K562 (cell line): ENCODE results near the gene ANTKMT. TPM values are rescaled to one million over a fixed set of nuclear protein-coding genes. Genes with fewer than 3 reads are reported as not detected.

ENCODE experiments used
- ATAC-seq: fragments of 200-7000 bp; cut with Tn5 transposase; 3 replicates; pipeline ENCODE4 v1.9.1; 2020; ENCODE audit warnings: moderate library complexity
- BruUV-seq: library from RNA; stranded (reverse); fragments of 400-500 nt; replicated peaks from 2 replicates; lab custom pipeline; 2021; lab: Mats Ljungman, UMichigan
- CTCF ChIA-PET: fragments of 300-600 bp; formaldehyde crosslinking; extraction: SDS; loops from one replicate; lab custom pipeline; 2021; ENCODE audit warnings: low intra/inter-chr PET ratio; lab: Yijun Ruan, JAX
- POLR2A ChIA-PET: fragments of 300-600, 350-650 bp; sonication (Branson Sonifier 250); formaldehyde crosslinking; extraction: SDS; loops from one replicate; lab custom pipeline; 2021; ENCODE audit warnings: antibody characterized with exemption, inconsistent platforms; lab: Yijun Ruan, JAX
- DNase-seq, 4 experiments: peaks; one replicate each; pipeline versions ENCODE4 v3.0.0 to v3.0.0-alpha.2; 2011 to 2018; ENCODE audit warnings: low spot score in 3 of 4, mixed read lengths in 3 of 4; ENCODE audit errors: extremely low read depth in 1 of 4
- FAIRE-seq: peaks from 2 replicates; lab custom pipeline; 2011; peaks lifted over from hg19 to GRCh38; lab: Jason Lieb, UNC
- H2AFZ ChIP-seq: 2 replicates; pipeline ENCODE4 v1.6.0; 2011; ENCODE audit warnings: low read depth, low read length, control low read depth, inconsistent platforms
- H3K27ac ChIP-seq: fragments of 200-600 bp; 3 replicates; pipeline ENCODE4 v1.8.0; 2011; ENCODE audit warnings: low read depth, mild to moderate bottlenecking, control low read depth, inconsistent platforms, low read length, moderate library complexity, mixed read lengths; ENCODE audit errors: extremely low read depth
- H3K27me3 ChIP-seq, 2 experiments: fragments of 300-600 bp in 1 of 2; 2 replicates in 1 of 2; 3 replicates in 1 of 2; pipeline versions ENCODE4 v1.6.0 to v1.8.0; 2011; ENCODE audit warnings: inconsistent platforms in 2 of 2, low read length in 2 of 2, mild to moderate bottlenecking in 1 of 2, mixed read lengths in 1 of 2, moderate library complexity in 1 of 2; ENCODE audit not compliant: control insufficient read depth in 2 of 2, insufficient read depth in 2 of 2
- H3K36me3 ChIP-seq: fragments of 300-600 bp; 3 replicates; pipeline ENCODE4 v1.8.0; 2011; ENCODE audit warnings: mild to moderate bottlenecking, low read length, inconsistent platforms; ENCODE audit not compliant: control insufficient read depth, insufficient read depth
- H3K4me1 ChIP-seq, 2 experiments: fragments of 200-600 bp in 1 of 2; replicated peaks in 1 of 2; 2 replicates in 1 of 2; 3 replicates in 1 of 2; pipeline versions ENCODE4 v1.5.1 to v1.8.0; 2011; ENCODE audit warnings: inconsistent platforms in 2 of 2, low read length in 2 of 2, mild to moderate bottlenecking in 1 of 2, mixed read lengths in 1 of 2, moderate library complexity in 1 of 2; ENCODE audit not compliant: control insufficient read depth in 2 of 2, insufficient read depth in 2 of 2
- H3K4me2 ChIP-seq: 2 replicates; pipeline ENCODE4 v1.6.1; 2011; ENCODE audit warnings: low read length, control low read depth, inconsistent platforms, mixed read lengths; ENCODE audit not compliant: insufficient read depth
- H3K4me3 ChIP-seq: fragments of 200-600 bp; sonication (generic), shearing (Covaris generic); 2 replicates; pipeline ENCODE4 v1.5.1; 2016; ENCODE audit warnings: control low read depth, inconsistent platforms
- H3K79me2 ChIP-seq: fragments of 200-600 bp; 3 replicates; pipeline ENCODE4 v1.8.0; 2011; ENCODE audit warnings: low read length, inconsistent platforms; ENCODE audit not compliant: control insufficient read depth, insufficient read depth
- H3K9ac ChIP-seq, 2 experiments: 2 replicates each; pipeline versions ENCODE4 v1.6.0 to v1.6.1; 2011; ENCODE audit warnings: low read depth in 2 of 2, low read length in 2 of 2, control low read depth in 1 of 2, inconsistent platforms in 1 of 2, mild to moderate bottlenecking in 1 of 2, mixed read lengths in 1 of 2; ENCODE audit not compliant: insufficient read depth in 1 of 2
- H3K9me1 ChIP-seq: one replicate; pipeline ENCODE4 v1.6.0; 2011; ENCODE audit warnings: inconsistent platforms, mild to moderate bottlenecking, low read length, moderate library complexity; ENCODE audit not compliant: control insufficient read depth, insufficient read depth
- H3K9me3 ChIP-seq: replicated peaks from 2 replicates; pipeline ENCODE4 v1.5.1; 2011; ENCODE audit warnings: low read depth, low read length, inconsistent platforms; ENCODE audit not compliant: control insufficient read depth, insufficient read depth
- H4K20me1 ChIP-seq: replicated peaks from 2 replicates; pipeline ENCODE4 v1.6.1; 2011; ENCODE audit warnings: low read length, inconsistent platforms, mixed read lengths; ENCODE audit not compliant: control insufficient read depth, insufficient read depth
- ARHGAP35 ChIP-seq: fragments of 450-650 bp; IDR thresholded peaks from 2 replicates; pipeline ENCODE4 v1.6.1; 2018; ENCODE audit not compliant: partially characterized antibody
- CBFA2T3 ChIP-seq: fragments of 450-650 bp; IDR thresholded peaks from 2 replicates; pipeline ENCODE4 v1.6.1; 2017
- CREM ChIP-seq: IDR thresholded peaks from 2 replicates; pipeline ENCODE4 v1.6.1; 2014; ENCODE audit warnings: antibody characterized with exemption, low read depth
- KHSRP ChIP-seq: fragments of 450-650 bp; IDR thresholded peaks from 2 replicates; pipeline ENCODE4 v1.6.1; 2017
- NCOA6 ChIP-seq: fragments of 450-650 bp; IDR thresholded peaks from 2 replicates; pipeline ENCODE4 v1.6.1; 2017; ENCODE audit warnings: mild to moderate bottlenecking
- NR3C1 ChIP-seq: sonication (generic); formaldehyde crosslinking; IDR thresholded peaks from 2 replicates; pipeline ENCODE4 v1.8.1; 2022; ENCODE audit warnings: missing genetic modification reagents
- RBBP5 ChIP-seq: fragments of 200-600 bp; sonication (generic); IDR thresholded peaks from 2 replicates; pipeline ENCODE4 v1.6.1; 2012; ENCODE audit warnings: borderline replicate concordance, mild to moderate bottlenecking, low read length, control low read depth, inconsistent platforms; ENCODE audit not compliant: insufficient read depth, poor library complexity, severe bottlenecking
- RCOR1 ChIP-seq, 2 experiments: IDR thresholded peaks; 2 replicates each; pipeline ENCODE4 v1.6.1; 2012; ENCODE audit warnings: low read depth in 2 of 2, low read length in 2 of 2, borderline replicate concordance in 1 of 2, improper control_type of control experiment in 1 of 2
- RFX5 ChIP-seq: IDR thresholded peaks from 2 replicates; pipeline ENCODE4 v1.6.1; 2011; ENCODE audit warnings: low read depth, mild to moderate bottlenecking, improper control_type of control experiment, low read length
- SNIP1 ChIP-seq: fragments of 450-650 bp; IDR thresholded peaks from 2 replicates; pipeline ENCODE4 v1.7.1; 2017; ENCODE audit warnings: low read depth, mild to moderate bottlenecking
- SPI1 ChIP-seq: IDR thresholded peaks from 2 replicates; pipeline ENCODE4 v1.6.1; 2011; ENCODE audit warnings: low read depth, low read length, control low read depth, borderline replicate concordance
- ZBTB49 ChIP-seq: sonication (generic); formaldehyde crosslinking; IDR thresholded peaks from 2 replicates; pipeline ENCODE4 v1.8.0; 2022; ENCODE audit warnings: missing genetic modification reagents, mild to moderate bottlenecking, borderline replicate concordance
- ZNF197 ChIP-seq: fragments of 200-800 bp; sonication (Bioruptor generic); IDR thresholded peaks from 2 replicates; pipeline ENCODE4 v1.6.1; 2016; ENCODE audit warnings: low read depth, missing genetic modification characterization, missing compliant biosample characterization
- ZNF384 ChIP-seq: IDR thresholded peaks from 2 replicates; pipeline ENCODE4 v1.6.1; 2012; ENCODE audit warnings: low read depth, low read length, improper control_type of control experiment
- WGBS: fragments of 100-300 bp; shearing (Covaris generic); methylation state at CpG from one replicate; pipeline ENCODE4 v1.1.6; 2016; ENCODE audit warnings: low coverage, mixed read lengths; ENCODE audit not compliant: insufficient coverage; ENCODE audit errors: missing lambda C conversion rate; 5-methylcytosine and 5-hydroxymethylcytosine counted together
- in situ Hi-C: fragments of 300-500 bp; cut with MboI; formaldehyde crosslinking; loops from 4 replicates; pipeline ENCODE4 v1.15.0; 2018; ENCODE audit warnings: inconsistent platforms, mixed read lengths
- intact Hi-C: fragments of 100-400 bp; cut with micrococcal nuclease; formaldehyde crosslinking; loops from 2 replicates; pipeline ENCODE4 v1.14.2; 2022
- polyA plus RNA-seq, 8 experiments: library from polyadenylated mRNA; depleted of rRNA in 4 of 8; stranded (reverse) in 5 of 8; unstranded in 3 of 8; fragments of >200 nt; fragmentation: Nextera tagmentation in 2 of 8; fragmentation: Illumina TruSeq in 1 of 8; extraction: Ambion mirVana in 2 of 8; extraction: Trizol in 1 of 8; gene quantifications; 2 replicates each; pipeline versions ENCODE4 v1.2.1 to v1.2.3, GENCODE V29; 2011 to 2014; ENCODE audit warnings: inconsistent platforms in 1 of 8, missing spikeins in 1 of 8
- total RNA-seq, 7 experiments: library from RNA; depleted of rRNA in 6 of 7; stranded (reverse); fragments of >200 nt in 6 of 7; fragmentation: Illumina TruSeq in 2 of 7; extraction: Trizol in 2 of 7; gene quantifications; 2 replicates each; pipeline versions ENCODE4 v1.2.1 to v1.2.3, GENCODE V29; 2011 to 2021; ENCODE audit warnings: low replicate concordance in 1 of 7
- TF ChIP-seq, protein P1 (sequence below): sonication (generic); formaldehyde crosslinking; IDR thresholded peaks from 2 replicates; pipeline ENCODE4 v1.8.0; 2022; ENCODE audit warnings: mild to moderate bottlenecking, missing genetic modification reagents
- TF ChIP-seq, protein P2 (sequence below), 3 experiments: fragments of 200-800 bp in 1 of 3; fragments of 250-450 bp in 1 of 3; fragments of 450-650 bp in 1 of 3; sonication (Bioruptor Pico) in 1 of 3; sonication (Bioruptor generic) in 1 of 3; formaldehyde crosslinking in 1 of 3; IDR thresholded peaks; 2 replicates each; pipeline versions ENCODE4 v1.6.1 to v1.8.0; 2016 to 2022; ENCODE audit warnings: mild to moderate bottlenecking in 2 of 3, missing genetic modification characterization in 2 of 3, missing compliant biosample characterization in 1 of 3, moderate library complexity in 1 of 3

The ANTKMT gene
- total and polyA plus RNA-seq, 9 of the 15 experiments (the other 6 are each of a cell fraction or from before 2014, with no cell fraction given): 0.58 to 217 (median 19.1) TPM

GRCh38 chr16:694863-695354 is 26.0 kb upstream of the ANTKMT start:
- Histone ChIP-seq H3K9me3 (no peaks in the 10 kb centered on the region), H3K9me1 (no peaks in the 10 kb centered on the region), H3K36me3 (no peaks in the 10 kb centered on the region), H2AFZ (peak overlapping the region; percentile 77), H3K27ac (no peak overlapping the region; the same call in 2 of the 3 replicates), H3K79me2 (peaks cover 5% of the 10 kb centered on the region; the same call in 2 of the 3 replicates), H3K27me3 (peaks cover 7 to 16% of the 10 kb centered on the region in 2 experiments; a peak in 4 of 5 replicates), H3K4me1 (peaks cover 7 to 61% of the 10 kb centered on the region in 2 experiments), H3K4me2 (peak overlapping the region; percentile 80), H3K4me3 (peak overlapping the region; percentile 45), H3K9ac (peak overlapping the region; percentile 14 to 81; a peak in 3 of 4 replicates), H4K20me1 (peaks cover 1% of the 10 kb centered on the region; the same call in 1 of the 2 replicates)
- ATAC-seq: no peak
- BruUV-seq: no TSS peak
- peak in 2 of 4 experiments; percentile 89 to 90 for DNase-seq
- in situ Hi-C loops (no loop called here), intact Hi-C loops (no loop called here)
- ChIA-PET POLR2A (interaction anchor here (0.6 to 1.6 kb wide), 8 partner anchors 8 to 296 kb away, joined by 3 to 9 read pairs (median 4); partner anchors contain the start of genes GNG13 and METRN), CTCF (interaction anchor here (1.0 kb wide), 1 partner anchor 90 kb away, joined by 4 read pairs; no protein-coding TSS in a partner anchor)
- WGBS: 5% methylated on average over 13 of the region's 37 CpGs
- no peak for FAIRE-seq
- TF ChIP-seq ZBTB49 (CRISPR knock-in tag) (no peak), CREM (no peak), SPI1 (no peak), CBFA2T3 (no peak), ARHGAP35 (no peak), RFX5 (no peak), RBBP5 (peak; percentile 13), RCOR1 (IDR thresholded peaks at IDR 0.05; ENCODE audit: borderline replicate concordance in 1 of 2, low read depth in 2 of 2, low read length in 2 of 2) (no peak), ZNF197 (CRISPR knock-in tag) (no peak), KHSRP (no peak), ZNF384 (no peak), SNIP1 (no peak), NCOA6 (no peak), NR3C1 (CRISPR knock-in tag) (no peak)
- TF ChIP-seq, protein P1, sequence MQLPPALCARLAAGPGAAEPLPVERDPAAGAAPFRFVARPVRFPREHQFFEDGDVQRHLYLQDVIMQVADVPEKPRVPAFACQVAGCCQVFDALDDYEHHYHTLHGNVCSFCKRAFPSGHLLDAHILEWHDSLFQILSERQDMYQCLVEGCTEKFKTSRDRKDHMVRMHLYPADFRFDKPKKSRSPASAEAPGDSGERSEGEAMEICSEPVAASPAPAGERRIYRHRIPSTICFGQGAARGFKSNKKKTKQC (CRISPR knock-in tag): no peak
- TF ChIP-seq, protein P2, sequence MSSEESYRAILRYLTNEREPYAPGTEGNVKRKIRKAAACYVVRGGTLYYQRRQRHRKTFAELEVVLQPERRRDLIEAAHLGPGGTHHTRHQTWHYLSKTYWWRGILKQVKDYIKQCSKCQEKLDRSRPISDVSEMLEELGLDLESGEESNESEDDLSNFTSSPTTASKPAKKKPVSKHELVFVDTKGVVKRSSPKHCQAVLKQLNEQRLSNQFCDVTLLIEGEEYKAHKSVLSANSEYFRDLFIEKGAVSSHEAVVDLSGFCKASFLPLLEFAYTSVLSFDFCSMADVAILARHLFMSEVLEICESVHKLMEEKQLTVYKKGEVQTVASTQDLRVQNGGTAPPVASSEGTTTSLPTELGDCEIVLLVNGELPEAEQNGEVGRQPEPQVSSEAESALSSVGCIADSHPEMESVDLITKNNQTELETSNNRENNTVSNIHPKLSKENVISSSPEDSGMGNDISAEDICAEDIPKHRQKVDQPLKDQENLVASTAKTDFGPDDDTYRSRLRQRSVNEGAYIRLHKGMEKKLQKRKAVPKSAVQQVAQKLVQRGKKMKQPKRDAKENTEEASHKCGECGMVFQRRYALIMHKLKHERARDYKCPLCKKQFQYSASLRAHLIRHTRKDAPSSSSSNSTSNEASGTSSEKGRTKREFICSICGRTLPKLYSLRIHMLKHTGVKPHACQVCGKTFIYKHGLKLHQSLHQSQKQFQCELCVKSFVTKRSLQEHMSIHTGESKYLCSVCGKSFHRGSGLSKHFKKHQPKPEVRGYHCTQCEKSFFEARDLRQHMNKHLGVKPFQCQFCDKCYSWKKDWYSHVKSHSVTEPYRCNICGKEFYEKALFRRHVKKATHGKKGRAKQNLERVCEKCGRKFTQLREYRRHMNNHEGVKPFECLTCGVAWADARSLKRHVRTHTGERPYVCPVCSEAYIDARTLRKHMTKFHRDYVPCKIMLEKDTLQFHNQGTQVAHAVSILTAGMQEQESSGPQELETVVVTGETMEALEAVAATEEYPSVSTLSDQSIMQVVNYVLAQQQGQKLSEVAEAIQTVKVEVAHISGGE (CRISPR knock-in tag; IDR thresholded peaks at IDR 0.05): 0 out of 6 replicates have a peak, but pooled peaks of 1 of the 3 experiments have one; percentile 33
